Endothelial cell of hepatic sinusoid (primary cell): Measurements from ENCODE around the gene TSPAN8.
"Not testable (repeated sequence)": the region's sequence is repeated elsewhere in the genome, so short reads cannot be mapped to it uniquely, and the experiment has no call there.

Source experiments
- in situ Hi-C: cut with HindIII; loops from 2 replicates; pipeline ENCODE4 v1.10.0; 2017; ENCODE audit warnings: low sequenced_read_pairs

The TSPAN8 gene

GRCh38 chr12:71129364-71129763, 28.4 kb downstream of the TSPAN8 start:
- in situ Hi-C loops = no loop called here

- in situ Hi-C loops = no loop called here
These were observed 29.5 kb downstream of the TSPAN8 start for GRCh38 chr12:71128191-71128788.

GRCh38 chr12:71125949-71126348, 31.9 kb downstream of the TSPAN8 start:
- in situ Hi-C loops = no loop called here

GRCh38 chr12:71125515-71125914, 32.3 kb downstream of the TSPAN8 start:
- in situ Hi-C loops = no loop called here

- in situ Hi-C loops = no loop called here
These were observed 32.9 kb downstream of the TSPAN8 start for GRCh38 chr12:71124835-71125460.

- in situ Hi-C loops = not testable (repeated sequence)
These were observed 44.7 kb downstream of the TSPAN8 start for GRCh38 chr12:71113148-71113547.

GRCh38 chr12:71109834-71110233, 48.0 kb downstream of the TSPAN8 start:
- in situ Hi-C loops = no loop called here

GRCh38 chr12:71108355-71108754, 49.4 kb downstream of the TSPAN8 start:
- in situ Hi-C loops = no loop called here

GRCh38 chr12:71107936-71108335, 49.9 kb downstream of the TSPAN8 start:
- in situ Hi-C loops = no loop called here

- in situ Hi-C loops = no loop called here
These were observed 51.8 kb downstream of the TSPAN8 start for GRCh38 chr12:71105956-71106355.

GRCh38 chr12:71092290-71092689, 65.5 kb downstream of the TSPAN8 start:
- in situ Hi-C loops = no loop called here

- in situ Hi-C loops = no loop called here
These were observed 66.8 kb downstream of the TSPAN8 start for GRCh38 chr12:71090971-71091370.

- in situ Hi-C loops = no loop called here
These were observed 72.2 kb downstream of the TSPAN8 start for GRCh38 chr12:71085575-71085974.

- in situ Hi-C loops = no loop called here
These were observed 82.1 kb downstream of the TSPAN8 start for GRCh38 chr12:71075743-71076142.
